Smooth muscle cell (in vitro differentiated cells): ENCODE results near the gene DHRSX. TPM values are rescaled to one million over a fixed set of nuclear protein-coding genes. Genes with fewer than 3 reads are reported as not detected.

Experiments
- DNase-seq: peaks from one replicate; lab custom pipeline; 2025; ENCODE audit not compliant: unreplicated experiment; lab: John Stamatoyannopoulos, UW
- H2AFZ ChIP-seq: fragments of 200-600 bp; sonication (generic); 2 replicates; pipeline ENCODE4 v1.6.0; 2016; ENCODE audit warnings: antibody characterized with exemption, low read depth, mild to moderate bottlenecking
- H3F3A ChIP-seq: fragments of 200-600 bp; sonication (generic); 2 replicates; pipeline ENCODE4 v1.6.0; 2017; ENCODE audit warnings: antibody characterized with exemption, low read depth
- H3K27ac ChIP-seq: fragments of 200-600 bp; sonication (generic); 2 replicates; pipeline ENCODE4 v1.5.1; 2016; ENCODE audit warnings: low read depth, mild to moderate bottlenecking
- H3K27me3 ChIP-seq: fragments of 200-600 bp; sonication (generic); 2 replicates; pipeline ENCODE4 v1.6.1; 2016; ENCODE audit warnings: low read depth, mild to moderate bottlenecking
- H3K36me3 ChIP-seq: fragments of 200-600 bp; sonication (generic); 2 replicates; pipeline ENCODE4 v1.5.1; 2016; ENCODE audit warnings: low read depth
- H3K4me1 ChIP-seq: fragments of 200-600 bp; sonication (generic); 2 replicates; pipeline ENCODE4 v1.5.1; 2016; ENCODE audit warnings: low read depth
- H3K4me2 ChIP-seq: fragments of 200-600 bp; sonication (generic); 2 replicates; pipeline ENCODE4 v1.6.0; 2016; ENCODE audit warnings: mild to moderate bottlenecking
- H3K4me3 ChIP-seq: fragments of 200-600 bp; sonication (generic); 2 replicates; pipeline ENCODE4 v1.5.1; 2016; ENCODE audit warnings: mild to moderate bottlenecking
- H3K79me2 ChIP-seq: fragments of 200-600 bp; sonication (generic); 2 replicates; pipeline ENCODE4 v1.6.0; 2016; ENCODE audit warnings: low read depth, mild to moderate bottlenecking
- H3K9ac ChIP-seq: fragments of 200-600 bp; sonication (generic); 2 replicates; pipeline ENCODE4 v1.6.0; 2016; ENCODE audit warnings: low read depth
- H3K9me3 ChIP-seq: fragments of 200-600 bp; sonication (generic); replicated peaks from 2 replicates; pipeline ENCODE4 v1.5.1; 2016; ENCODE audit warnings: low read depth
- H4K20me1 ChIP-seq: fragments of 200-600 bp; sonication (generic); 2 replicates; pipeline ENCODE4 v1.6.0; 2016; ENCODE audit warnings: low read depth
- whole genome bisulfite sequencing: methylation state at CpG from one replicate; pipeline ENCODE4 v1.1.7; 2016; ENCODE audit warnings: low lambda C conversion rate; 5-methylcytosine and 5-hydroxymethylcytosine counted together
- polyA plus RNA-seq: library from polyadenylated mRNA; unstranded; fragments of >200 nt; fragmentation: Nextera tagmentation; extraction: Ambion mirVana; gene quantifications from 2 replicates; pipeline ENCODE4 v1.2.1, GENCODE V29; 2016
- total RNA-seq: library from RNA; depleted of rRNA; stranded (reverse); fragments of >200 nt; gene quantifications from 2 replicates; pipeline ENCODE4 v1.2.3, GENCODE V29; 2014
- TF ChIP-seq, protein P1 (sequence below): fragments of 200-600 bp; sonication (generic); IDR thresholded peaks from 2 replicates; pipeline ENCODE4 v1.5.1; 2017; ENCODE audit warnings: borderline replicate concordance, mild to moderate bottlenecking, antibody characterized with exemption; ENCODE audit not compliant: insufficient read depth, poor library complexity, severe bottlenecking

Gene DHRSX
- total and polyA plus RNA-seq, 2 experiments from 2014 or later, result 32.5 to 49.9 TPM

DNA sequence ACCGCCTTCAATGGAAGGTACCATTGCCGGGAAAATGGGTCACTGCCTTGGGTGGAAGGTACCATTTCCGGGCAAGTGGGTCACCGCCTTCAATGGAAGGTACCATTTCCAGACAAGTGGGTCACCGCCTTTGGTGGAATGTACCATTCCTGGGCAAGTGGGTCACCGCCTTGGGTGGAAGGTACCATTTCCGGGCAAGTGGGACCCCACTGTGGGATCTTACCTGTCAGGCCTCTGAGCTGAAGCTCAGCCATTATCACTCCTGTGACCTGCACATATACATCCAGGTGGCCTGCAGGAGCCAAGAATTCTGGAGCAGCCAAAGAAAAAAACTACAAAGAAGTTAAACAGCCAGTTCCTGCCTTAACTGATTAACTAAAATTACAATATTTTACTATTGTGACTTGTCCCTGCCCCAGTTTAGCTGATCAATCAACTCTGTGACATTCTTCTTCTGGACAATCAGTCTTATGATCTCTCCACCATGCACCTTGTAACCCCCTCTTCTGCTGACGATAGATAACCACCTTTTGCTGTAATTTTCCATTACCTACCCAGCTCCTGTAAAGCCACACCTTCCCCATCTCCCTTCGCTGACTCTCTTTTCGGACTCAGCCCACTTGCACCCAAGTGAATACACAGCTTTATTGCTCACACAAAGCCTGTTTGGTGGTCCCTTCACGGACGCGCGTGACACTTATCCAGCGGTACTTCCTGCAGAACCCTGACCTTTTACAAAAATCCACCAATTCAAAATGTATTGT is 313.2 kb downstream of the DHRSX start:
- H3K27me3 ChIP-seq, result no peaks in the 10 kb centered on the region
- H3K9me3 ChIP-seq, result no peaks in the 10 kb centered on the region
- H2AFZ ChIP-seq, result no peak overlapping the region
- no peak for DNase-seq
- 93% methylated on average over 15 of the region's 15 CpGs for WGBS
- no peaks in the 10 kb centered on the region for H3F3A ChIP-seq
- H3K36me3 ChIP-seq, result no peaks in the 10 kb centered on the region
- TF ChIP-seq, protein P1, sequence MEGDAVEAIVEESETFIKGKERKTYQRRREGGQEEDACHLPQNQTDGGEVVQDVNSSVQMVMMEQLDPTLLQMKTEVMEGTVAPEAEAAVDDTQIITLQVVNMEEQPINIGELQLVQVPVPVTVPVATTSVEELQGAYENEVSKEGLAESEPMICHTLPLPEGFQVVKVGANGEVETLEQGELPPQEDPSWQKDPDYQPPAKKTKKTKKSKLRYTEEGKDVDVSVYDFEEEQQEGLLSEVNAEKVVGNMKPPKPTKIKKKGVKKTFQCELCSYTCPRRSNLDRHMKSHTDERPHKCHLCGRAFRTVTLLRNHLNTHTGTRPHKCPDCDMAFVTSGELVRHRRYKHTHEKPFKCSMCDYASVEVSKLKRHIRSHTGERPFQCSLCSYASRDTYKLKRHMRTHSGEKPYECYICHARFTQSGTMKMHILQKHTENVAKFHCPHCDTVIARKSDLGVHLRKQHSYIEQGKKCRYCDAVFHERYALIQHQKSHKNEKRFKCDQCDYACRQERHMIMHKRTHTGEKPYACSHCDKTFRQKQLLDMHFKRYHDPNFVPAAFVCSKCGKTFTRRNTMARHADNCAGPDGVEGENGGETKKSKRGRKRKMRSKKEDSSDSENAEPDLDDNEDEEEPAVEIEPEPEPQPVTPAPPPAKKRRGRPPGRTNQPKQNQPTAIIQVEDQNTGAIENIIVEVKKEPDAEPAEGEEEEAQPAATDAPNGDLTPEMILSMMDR, result no peak
- no peak overlapping the region for H3K9ac ChIP-seq
- H4K20me1 ChIP-seq, result no peaks in the 10 kb centered on the region
- H3K4me2 ChIP-seq, result peak overlapping the region; percentile 80
- H3K4me1 ChIP-seq, result peaks cover 7% of the 10 kb centered on the region
- no peak overlapping the region for H3K4me3 ChIP-seq
- H3K27ac ChIP-seq, result no peak overlapping the region
- H3K79me2 ChIP-seq, result no peaks in the 10 kb centered on the region

DNA sequence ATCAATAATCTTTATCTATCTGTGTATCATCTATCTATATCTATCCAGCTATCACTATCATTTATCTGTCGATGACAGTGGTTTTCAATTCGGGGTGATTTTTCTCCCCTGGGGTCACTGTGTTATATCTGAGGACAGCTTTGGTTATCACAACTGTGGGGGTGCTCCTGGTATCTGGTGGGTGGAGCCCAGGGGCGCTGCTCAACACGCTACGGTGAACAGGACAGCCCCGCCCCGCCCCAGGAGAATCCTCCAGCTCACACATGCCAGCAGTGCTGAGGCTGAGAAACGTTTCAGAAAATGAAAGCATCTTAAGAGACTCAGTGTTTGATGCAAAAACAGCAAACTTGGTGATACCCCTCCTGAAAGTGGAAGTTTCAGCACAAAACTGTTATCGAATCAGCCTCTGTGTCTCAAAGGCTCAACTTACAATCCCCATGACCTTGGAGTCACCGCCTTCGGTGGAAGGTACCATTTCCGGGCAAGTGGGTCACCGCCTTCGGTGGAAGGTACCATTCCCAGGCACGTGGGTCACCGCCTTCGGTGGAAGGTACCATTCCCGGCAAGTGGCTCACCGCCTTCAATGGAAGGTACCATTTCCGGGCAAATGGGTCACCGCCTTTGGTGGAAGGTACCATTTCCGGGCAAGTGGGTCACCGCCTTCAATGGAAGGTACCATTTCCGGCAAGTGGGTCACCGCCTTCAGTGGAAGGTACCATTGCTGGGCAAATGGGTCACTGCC is 315.3 kb downstream of the DHRSX start:
- no peak for DNase-seq
- Histone ChIP-seq H3K4me2 (no peak overlapping the region), H3K9ac (no peak overlapping the region), H3K4me3 (no peak overlapping the region), H3K27me3 (no peaks in the 10 kb centered on the region), H3K9me3 (no peaks in the 10 kb centered on the region), H3K79me2 (no peaks in the 10 kb centered on the region), H2AFZ (no peak overlapping the region), H3K36me3 (no peaks in the 10 kb centered on the region), H3F3A (peaks cover 8% of the 10 kb centered on the region), H4K20me1 (no peaks in the 10 kb centered on the region), H3K4me1 (peaks cover 14% of the 10 kb centered on the region), H3K27ac (no peak overlapping the region)
- 97% methylated on average over 25 of the region's 25 CpGs for WGBS
- TF ChIP-seq, protein P1, result no peak

DNA sequence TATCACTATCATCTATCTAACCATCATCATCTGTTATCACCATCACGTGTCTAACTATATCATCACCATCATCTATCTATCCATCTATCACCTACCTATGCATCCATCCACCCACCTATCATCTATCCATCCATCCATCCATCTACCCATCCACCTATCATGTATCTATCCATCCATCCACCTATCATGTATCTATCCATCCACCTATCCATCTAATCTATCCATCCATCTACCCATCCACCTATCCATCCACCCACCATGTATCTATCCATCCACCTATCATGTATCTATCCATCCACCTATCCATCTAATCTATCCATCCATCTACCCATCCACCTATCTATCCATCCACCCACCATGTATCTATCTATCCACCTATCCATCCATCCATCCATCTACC is 316.7 kb downstream of the DHRSX start:
- no peaks in the 10 kb centered on the region for H3K36me3 ChIP-seq
- no peaks in the 10 kb centered on the region for H3K27me3 ChIP-seq
- 87% methylated on average over 1 of the region's 1 CpG for WGBS
- H4K20me1 ChIP-seq, result no peaks in the 10 kb centered on the region
- no peaks in the 10 kb centered on the region for H3K9me3 ChIP-seq
- H3F3A ChIP-seq, result peaks cover 8% of the 10 kb centered on the region
- no peak overlapping the region for H3K9ac ChIP-seq
- H2AFZ ChIP-seq, result no peak overlapping the region
- TF ChIP-seq, protein P1, result no peak
- no peak overlapping the region for H3K4me2 ChIP-seq
- peaks cover 14% of the 10 kb centered on the region for H3K4me1 ChIP-seq
- H3K79me2 ChIP-seq, result no peaks in the 10 kb centered on the region
- no peak for DNase-seq
- no peak overlapping the region for H3K4me3 ChIP-seq
- H3K27ac ChIP-seq, result no peak overlapping the region
